Lower leg skin (tissue), 4 donors: Measurements from ENCODE around the gene BCL7A. TPM values are rescaled to one million over a fixed set of nuclear protein-coding genes. Genes with fewer than 3 reads are reported as not detected.
A peak's percentile ranks its signal among the peaks of the same experiment; 100 is the strongest.

Source experiments
- DNase-seq, 2 donors: peaks; one replicate each; pipeline ENCODE4 v3.0.0-alpha.2; 2019; ENCODE audit warnings: low spot score in 2 of 2
- H3K4me3 ChIP-seq: fragments of 200-600 bp; sonication (generic); 2 replicates; pipeline ENCODE4 v1.5.1; 2017; ENCODE audit warnings: mild to moderate bottlenecking, low read depth; ENCODE audit not compliant: poor library complexity, severe bottlenecking
- POLR2A ChIP-seq, 2 donors: fragments of 450-650 bp; IDR thresholded peaks; one replicate each; pipeline ENCODE4 v1.6.1; 2016 to 2017; ENCODE audit warnings: antibody characterized with exemption in 2 of 2, mild to moderate bottlenecking in 1 of 2, moderate library complexity in 1 of 2
- WGBS, 2 donors: methylation state at CpG; one replicate each; pipeline ENCODE4 v1.1.5; 2018; 5-methylcytosine and 5-hydroxymethylcytosine counted together
- intact Hi-C: fragments of 100-400 bp; cut with DNase I; formaldehyde crosslinking; loops from one replicate; pipeline ENCODE4 v1.15.0; 2023; ENCODE audit warnings: low total_unique reads
- total RNA-seq, 4 donors: library from RNA; depleted of rRNA; stranded (reverse); fragments of >200 nt; gene quantifications; one replicate each; pipeline ENCODE4 v1.1.0, GENCODE V29; 2016
- TF ChIP-seq, protein P1 (sequence below), 3 donors: fragments of 450-650 bp; IDR thresholded peaks; one replicate each; pipeline ENCODE4 v1.5.1; 2016; ENCODE audit warnings: antibody characterized with exemption in 3 of 3, mild to moderate bottlenecking in 3 of 3, moderate library complexity in 2 of 3

The BCL7A gene
- total RNA-seq, 4 donors from 2014 or later = 17.8 to 22.3 (median 18.9) TPM

DNA sequence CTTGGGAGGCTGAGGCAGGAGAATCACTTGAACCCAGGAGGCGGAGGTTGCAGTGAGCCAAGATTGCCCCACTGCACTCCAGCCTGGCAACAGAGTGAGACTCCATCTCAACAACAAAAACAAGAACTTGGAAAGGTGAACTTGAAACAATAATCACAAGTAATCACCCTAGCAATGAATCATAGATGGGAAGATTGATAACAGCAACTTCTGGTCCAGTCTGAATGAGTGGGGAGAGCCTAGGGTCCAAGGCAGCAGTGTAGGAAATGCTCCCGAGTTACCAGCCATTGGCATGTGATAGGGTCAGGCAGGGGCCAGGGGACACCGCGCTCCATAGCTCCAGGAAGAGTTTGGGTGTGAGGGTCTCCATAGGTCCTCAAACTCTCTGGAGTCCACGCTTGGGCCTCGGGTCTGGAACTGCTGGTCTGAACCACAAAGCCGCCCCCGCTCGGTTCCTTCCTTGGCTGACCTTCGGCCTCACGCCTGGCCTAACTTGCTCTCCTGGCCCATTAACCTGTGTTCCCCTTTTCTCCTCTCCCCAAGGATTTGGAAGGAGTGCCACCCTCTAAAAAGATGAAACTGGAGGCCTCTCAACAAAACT lies 37.0 kb downstream of the BCL7A start:
- intact Hi-C loops = no loop called here
- TF ChIP-seq, protein P1, sequence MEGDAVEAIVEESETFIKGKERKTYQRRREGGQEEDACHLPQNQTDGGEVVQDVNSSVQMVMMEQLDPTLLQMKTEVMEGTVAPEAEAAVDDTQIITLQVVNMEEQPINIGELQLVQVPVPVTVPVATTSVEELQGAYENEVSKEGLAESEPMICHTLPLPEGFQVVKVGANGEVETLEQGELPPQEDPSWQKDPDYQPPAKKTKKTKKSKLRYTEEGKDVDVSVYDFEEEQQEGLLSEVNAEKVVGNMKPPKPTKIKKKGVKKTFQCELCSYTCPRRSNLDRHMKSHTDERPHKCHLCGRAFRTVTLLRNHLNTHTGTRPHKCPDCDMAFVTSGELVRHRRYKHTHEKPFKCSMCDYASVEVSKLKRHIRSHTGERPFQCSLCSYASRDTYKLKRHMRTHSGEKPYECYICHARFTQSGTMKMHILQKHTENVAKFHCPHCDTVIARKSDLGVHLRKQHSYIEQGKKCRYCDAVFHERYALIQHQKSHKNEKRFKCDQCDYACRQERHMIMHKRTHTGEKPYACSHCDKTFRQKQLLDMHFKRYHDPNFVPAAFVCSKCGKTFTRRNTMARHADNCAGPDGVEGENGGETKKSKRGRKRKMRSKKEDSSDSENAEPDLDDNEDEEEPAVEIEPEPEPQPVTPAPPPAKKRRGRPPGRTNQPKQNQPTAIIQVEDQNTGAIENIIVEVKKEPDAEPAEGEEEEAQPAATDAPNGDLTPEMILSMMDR (IDR thresholded peaks at IDR 0.05) = no peak
- no peak for TF ChIP-seq POLR2A (IDR thresholded peaks at IDR 0.05)
- DNase-seq = no peak
- no peak overlapping the region for H3K4me3 ChIP-seq
- 94 to 95% methylated on average over 11 of the region's 11 CpGs for WGBS, 2 donors

GRCh38 chr12:122059203-122059960 lies 37.7 kb downstream of the BCL7A start:
- no peak for TF ChIP-seq POLR2A (IDR thresholded peaks at IDR 0.05)
- TF ChIP-seq, protein P1 (IDR thresholded peaks at IDR 0.05) = no peak
- 90 to 91% methylated on average over 26 to 28 of the region's 28 CpGs for WGBS, 2 donors
- no peak overlapping the region for H3K4me3 ChIP-seq
- intact Hi-C loops = no loop called here
- DNase-seq = no peak

GRCh38 chr12:122060081-122060501 lies 38.4 kb downstream of the BCL7A start:
- TF ChIP-seq, protein P1 (IDR thresholded peaks at IDR 0.05) = no peak
- no peak for TF ChIP-seq POLR2A (IDR thresholded peaks at IDR 0.05)
- no peak overlapping the region for H3K4me3 ChIP-seq
- 77 to 85% methylated on average over 20 to 22 of the region's 22 CpGs for WGBS, 2 donors
- no peak for DNase-seq
- intact Hi-C loops = no loop called here

GRCh38 chr12:122061253-122061652 lies 39.6 kb downstream of the BCL7A start:
- 90 to 92% methylated on average over 23 of the region's 23 CpGs for WGBS, 2 donors
- DNase-seq = no peak
- intact Hi-C loops = no loop called here
- TF ChIP-seq, protein P1 (IDR thresholded peaks at IDR 0.05) = no peak
- no peak for TF ChIP-seq POLR2A (IDR thresholded peaks at IDR 0.05)
- H3K4me3 ChIP-seq = no peak overlapping the region

DNA sequence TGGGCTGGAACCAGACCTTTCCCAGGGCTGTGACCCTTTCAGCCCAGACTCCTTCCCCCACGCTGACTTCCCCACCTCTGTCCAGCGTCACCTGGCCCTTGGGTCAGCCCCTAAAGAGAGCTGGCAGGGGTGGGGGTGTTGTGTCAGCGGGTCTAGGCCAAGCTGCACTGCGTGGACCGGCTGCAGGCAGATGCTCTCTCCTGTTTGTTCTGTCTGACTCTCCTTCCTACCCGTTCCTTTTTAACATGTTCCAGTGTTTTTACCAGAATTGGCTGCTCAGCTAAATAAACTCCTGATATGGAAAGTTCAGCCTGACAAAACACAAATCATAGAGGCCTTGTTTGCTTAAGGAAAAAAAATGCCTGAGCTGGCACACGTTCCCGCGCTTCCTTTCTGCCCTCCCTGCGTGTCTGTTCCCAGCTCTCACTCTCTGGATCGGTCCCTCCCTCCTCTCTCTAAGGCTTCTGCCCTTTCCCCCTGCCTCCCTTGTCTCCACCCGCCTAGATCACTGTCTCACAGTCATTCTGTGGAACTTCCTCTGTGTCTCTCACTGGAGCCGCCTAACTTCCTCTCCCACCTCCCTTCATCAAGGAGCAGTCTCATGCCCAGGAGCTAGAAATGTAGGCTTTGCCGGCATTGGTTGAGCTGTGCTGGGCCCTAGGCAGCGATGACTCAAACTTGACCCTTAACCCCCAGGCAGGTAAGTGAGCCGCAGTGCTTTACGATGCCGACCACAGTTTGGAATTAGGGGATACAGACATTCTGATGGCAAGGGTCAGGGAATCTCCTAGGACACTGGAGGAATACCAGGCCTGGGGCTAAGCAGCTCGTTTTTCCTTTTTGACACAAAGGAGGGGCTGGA lies 41.4 kb downstream of the BCL7A start:
- no peak overlapping the region for H3K4me3 ChIP-seq
- 22 to 24% methylated on average over 19 of the region's 19 CpGs for WGBS, 2 donors
- peak in 1 of 2 donors; percentile 53 for DNase-seq

More for the DNA sequence above, 41.4 kb downstream of the BCL7A start:
- intact Hi-C loops = no loop called here
- TF ChIP-seq POLR2A (IDR thresholded peaks at IDR 0.05) = no peak
- TF ChIP-seq, protein P1 (IDR thresholded peaks at IDR 0.05) = no peak
